SIG-M5 (cell line): ENCODE data around the gene TEX50.
"Not testable (repeated sequence)": the region's sequence is repeated elsewhere in the genome, so short reads cannot be mapped to it uniquely, and the experiment has no call there.

Source experiments
- DNase-seq: peaks from one replicate; lab custom pipeline; 2025; lab: John Stamatoyannopoulos, UW

The TEX50 gene, protein sequence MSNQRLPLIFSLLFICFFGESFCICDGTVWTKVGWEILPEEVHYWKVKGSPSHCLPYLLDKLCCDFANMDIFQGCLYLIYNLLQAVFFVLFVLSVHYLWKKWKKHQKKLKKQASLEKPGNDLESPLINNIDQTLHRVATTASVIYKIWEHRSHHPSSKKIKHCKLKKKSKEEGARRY

DNA sequence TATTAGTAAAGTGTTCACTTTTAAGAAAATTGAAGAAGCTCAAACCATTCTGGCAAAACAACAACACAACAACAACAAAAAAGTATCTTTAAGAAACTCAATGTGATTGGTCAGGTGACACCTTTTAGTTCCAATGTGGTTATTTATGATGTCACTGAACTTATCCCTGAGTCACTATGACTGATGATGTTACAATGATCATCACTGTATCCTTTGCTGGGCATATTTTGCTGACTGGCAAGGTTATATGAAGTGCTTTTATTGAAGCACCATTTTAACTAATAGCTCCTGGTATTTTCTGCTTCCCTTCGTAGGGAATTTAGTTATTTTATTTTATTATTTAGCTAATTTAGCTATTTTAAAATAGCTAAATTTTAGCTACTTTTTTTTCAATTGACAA is at the start of gene TEX50:
TSS of gene TEX50 (plus strand) at position 223 of the 400 bp plus-strand sequence. CDS start 184 bp downstream, outside the sequence.
- no peak for DNase-seq

DNA sequence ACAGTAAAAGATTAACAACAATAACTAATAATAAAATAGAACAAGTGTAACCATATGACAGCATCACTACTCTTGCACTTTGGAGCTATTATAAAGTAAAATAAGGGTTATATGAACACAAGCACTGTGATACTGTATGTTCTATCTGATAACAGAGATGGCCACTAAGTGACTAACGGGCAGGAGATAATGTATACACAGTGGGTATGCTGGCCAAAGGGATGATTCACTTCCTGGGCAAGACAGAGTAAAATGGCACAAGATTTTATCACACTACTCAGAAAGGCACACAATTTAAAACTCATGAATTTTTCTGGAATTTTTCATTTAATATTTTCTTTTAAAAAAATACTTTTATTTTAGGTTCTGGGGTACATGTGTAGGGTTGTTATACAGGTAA is 44.6 kb upstream of the TEX50 start:
- DNase-seq, result no peak

DNA sequence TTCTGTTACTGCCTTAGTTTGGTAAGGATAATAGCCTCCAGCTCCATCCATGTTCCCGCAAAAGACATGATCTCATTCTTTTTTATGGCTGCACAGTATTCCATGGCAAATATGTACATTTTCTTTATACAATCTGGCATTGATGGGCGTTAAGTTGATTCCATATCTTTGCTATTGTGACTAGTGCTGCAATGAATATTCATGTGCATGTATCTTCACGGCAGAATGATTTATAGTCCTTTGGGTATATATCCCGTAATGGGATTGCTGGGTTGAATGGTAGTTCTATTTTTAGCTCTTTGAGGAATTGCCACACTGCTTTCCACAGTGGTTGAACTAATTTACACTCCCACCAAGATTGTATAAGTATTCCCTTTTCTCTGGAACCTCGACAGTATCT is 44.0 kb upstream of the TEX50 start:
- not testable (repeated sequence) for DNase-seq

DNA sequence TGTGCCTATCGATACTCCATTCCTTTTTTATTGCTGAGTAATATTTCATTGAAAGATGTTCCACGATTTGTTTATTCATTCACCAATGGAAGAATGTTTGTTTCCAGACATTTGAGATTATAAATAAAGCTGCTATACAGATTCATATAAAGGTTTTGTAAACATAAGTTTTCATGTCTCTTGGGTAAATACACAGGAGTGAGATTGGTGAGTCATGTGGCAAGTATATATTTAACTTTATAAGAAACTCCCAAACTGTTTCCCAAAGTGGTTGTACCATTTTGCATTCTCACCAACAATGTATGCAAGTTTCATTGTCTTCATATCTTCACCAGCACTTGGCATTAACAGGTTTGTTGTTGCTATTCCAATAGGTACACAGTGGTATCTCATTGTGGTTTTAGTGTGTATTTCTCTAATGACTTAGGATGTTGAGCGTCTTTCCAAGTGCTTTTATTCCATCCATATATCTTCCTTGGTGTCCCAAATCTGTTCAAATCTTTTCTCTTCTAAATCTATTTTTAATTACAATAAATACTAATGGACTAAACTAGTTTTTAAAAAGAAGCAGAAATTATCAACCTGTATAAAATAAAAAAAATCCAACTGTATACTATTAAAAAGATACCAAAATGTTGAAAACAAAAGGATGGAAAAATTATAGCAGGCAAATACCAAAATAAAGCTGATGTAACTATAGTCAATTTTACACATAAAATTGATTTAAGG is 38.9 kb upstream of the TEX50 start:
- no peak for DNase-seq

- DNase-seq, result no peak
Observed at GRCh38 chr1:173601588-173601987, 33.5 kb upstream of the TEX50 start.

- peak; percentile 24 for DNase-seq
Observed at GRCh38 chr1:173603056-173603591, 32.0 kb upstream of the TEX50 start, which contains the start of gene SLC9C2. Gene SLC9C2, minus strand, starts transcription at chr1:173603072. Its CDS starts 1,296 bp downstream, at chr1:173601776.

DNA sequence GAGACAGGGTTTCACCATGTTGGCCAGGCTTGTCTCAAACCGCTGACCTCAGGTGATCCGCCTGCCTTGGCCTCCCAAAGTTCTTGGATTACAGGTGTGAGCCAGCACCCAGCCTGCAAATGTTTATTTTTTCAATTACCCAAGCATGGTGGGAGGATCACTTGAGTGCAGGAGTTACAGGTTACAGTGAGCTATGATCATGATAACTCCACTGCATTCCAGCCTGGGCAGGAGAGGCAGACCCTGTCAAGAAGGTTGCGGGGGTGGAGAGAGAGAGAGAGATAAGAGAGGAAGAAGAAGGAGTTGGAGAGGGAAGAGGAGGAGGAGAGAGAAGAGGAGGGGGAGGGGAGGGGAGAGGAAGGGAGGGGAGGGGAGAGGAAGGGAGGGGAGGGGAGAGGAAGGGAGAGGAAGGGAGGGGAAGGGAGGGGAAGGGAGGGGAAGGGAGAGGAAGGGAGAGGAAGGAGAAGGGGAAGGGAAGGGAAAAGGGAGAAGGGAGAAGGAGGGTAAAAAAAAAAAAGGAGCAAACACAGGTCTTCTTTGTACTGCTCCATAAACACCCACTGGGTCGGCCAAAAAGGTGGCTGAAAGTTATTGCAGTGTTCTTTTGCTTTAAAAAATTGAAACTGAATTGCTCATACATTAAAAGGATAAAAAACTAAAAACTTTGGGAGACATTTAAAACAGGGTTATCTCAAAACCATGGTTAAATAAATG is 26.5 kb upstream of the TEX50 start:
- DNase-seq, result no peak

GRCh38 chr1:173613086-173613485 is 22.1 kb upstream of the TEX50 start:
- DNase-seq, result not testable (repeated sequence)

DNA sequence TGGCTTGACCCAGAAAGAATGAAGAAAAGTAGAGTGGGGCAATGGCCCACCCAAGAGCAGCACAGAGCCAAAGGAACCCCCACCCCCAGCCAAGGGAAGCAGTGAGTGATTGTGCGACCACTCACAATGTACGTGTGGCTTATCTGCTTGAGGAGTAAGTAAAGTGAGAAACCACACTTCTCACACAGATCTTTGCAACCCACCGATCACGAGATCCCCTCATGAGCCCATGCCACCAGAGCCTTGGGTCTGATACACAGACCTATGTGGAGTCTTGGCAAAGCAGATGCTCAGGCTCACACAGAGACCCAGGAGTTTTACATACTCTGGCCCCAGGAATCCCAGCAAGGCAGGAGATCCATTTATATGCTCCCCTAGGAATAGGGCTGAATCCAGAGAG is 18.3 kb upstream of the TEX50 start:
- DNase-seq, result no peak

DNA sequence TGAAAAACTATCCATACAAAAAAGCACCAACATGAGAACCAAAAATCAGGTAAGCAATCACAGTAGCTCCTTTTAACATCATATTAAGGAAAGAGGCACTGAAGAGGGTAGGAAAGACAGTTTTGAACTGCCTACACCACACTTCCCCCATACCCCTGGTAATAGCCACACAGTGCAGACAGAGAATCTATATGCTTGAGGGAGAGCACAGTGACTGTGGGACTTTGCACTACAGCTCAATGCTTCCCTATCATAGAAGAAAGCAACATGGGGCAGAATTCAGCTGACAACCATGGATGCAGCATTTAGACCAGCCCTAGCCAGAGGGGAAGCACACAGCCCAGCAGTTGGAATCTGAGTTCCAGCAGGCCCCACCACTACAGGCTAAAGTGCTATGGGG is 7.9 kb upstream of the TEX50 start:
- DNase-seq, result no peak

- DNase-seq, result no peak
Observed at GRCh38 chr1:173628888-173629287, 6.2 kb upstream of the TEX50 start.

DNA sequence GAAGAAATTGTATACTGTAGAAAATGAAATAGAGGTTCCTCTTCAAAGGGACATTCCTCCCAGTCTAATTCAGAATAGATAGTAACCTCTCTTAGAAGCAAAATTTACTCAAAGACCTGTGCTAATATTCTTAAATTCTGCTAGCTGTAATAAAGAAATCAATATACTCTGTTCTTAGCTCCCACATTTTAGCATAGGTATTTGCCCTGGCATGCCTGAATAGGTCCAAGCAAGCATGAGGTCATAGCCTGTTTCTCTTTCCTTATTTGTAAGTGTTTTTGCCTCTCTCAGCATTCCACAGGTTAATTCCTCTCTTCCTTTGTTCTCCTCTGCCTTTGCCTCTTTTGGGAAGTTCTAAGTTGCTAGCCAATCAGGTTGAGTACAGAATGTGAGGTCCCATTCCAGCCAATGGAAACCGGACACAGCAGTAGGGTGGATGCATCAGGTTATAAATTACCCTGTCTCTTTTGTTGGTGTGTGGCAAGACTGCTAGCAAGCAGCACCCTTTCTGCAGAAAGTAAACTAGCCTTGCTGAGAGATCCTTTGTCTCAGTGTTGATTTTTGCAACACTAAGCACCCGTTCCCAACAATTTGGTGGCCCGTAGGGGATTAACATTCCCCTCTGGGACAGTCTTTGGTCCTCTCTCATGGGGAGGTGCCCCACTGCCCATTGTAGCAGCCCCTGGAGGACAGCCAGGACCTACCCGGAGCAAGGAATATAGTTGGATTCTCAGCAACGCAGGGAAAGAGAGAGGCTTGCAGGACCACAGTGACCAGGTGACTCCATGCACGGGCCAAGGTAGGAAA is 2.3 kb downstream of the TEX50 start:
- DNase-seq, result not testable (repeated sequence)

GRCh38 chr1:173638043-173639021 is 3.2 kb downstream of the TEX50 start:
- DNase-seq, result no peak

DNA sequence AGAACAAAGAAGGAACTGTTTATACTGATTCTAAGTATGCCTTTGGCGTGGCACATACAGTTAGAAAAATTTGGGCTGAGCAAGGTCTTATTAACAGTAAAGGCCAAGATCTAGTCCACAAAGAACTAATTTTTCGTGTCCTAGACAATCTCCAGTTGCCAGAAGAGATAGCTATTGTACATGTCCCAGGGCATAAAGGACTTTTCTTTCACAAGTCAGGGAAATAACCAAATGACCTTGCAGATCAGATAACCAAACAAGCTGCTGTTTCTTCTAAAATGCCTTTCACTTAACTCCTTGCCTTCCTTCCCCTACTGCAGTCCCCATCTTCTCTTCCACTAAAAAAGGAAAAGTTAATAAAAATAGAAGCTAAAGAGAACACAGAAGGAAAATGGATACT is 4.0 kb downstream of the TEX50 start:
- DNase-seq, result no peak

GRCh38 chr1:173642450-173643139 is 7.5 kb downstream of the TEX50 start:
- DNase-seq, result not testable (repeated sequence)

DNA sequence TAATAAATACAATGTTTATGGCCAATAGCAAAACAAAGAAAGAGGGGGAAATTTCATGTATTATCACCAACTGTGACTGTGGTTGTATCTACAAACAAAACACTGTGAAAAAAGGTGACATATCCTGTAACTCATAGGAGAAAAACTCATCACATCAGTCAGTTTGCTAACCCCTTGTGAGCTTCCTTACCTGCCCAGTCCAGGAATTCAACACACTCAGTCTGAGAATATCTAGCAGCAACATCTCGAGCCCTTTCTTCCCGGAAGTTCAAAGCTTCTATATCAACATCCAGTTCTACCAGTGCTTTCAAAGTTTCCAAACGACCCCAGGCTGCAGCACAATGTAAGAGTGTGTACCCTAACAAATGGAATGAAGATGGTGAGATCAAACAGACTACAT is 11.5 kb downstream of the TEX50 start:
- no peak for DNase-seq

DNA sequence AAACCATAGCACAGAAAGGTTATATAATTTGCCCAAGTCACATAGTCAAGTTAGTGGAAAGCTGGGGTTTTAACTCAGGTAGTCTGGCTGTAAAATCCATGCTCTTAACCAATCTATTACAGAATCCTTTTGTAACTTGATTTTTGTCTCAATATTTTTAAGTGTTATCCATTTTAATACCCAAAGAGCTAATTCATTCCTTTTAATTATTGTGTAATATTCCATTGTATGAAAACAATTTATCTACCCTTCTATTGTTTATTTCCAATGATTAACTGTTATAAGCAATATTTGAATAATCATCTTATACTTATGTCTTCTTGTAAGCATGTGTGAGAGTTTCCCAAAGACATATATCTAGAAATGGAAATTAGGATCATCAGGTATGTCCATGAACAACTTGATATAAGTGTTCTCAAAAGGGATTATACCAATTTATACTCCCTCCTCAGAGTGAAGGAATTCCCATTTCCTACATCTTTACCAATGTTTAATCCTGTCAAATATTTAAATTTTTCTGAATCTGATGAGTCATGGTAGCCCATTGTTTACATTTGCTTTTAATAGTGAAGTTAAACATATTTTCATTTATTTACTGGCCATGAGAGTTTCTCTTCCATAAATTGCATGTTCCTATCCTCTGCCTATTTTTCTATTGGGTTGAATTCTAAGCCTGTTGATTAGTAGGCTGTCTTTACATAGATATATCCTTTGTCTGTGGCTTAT is 13.9 kb downstream of the TEX50 start:
- DNase-seq, result no peak

DNA sequence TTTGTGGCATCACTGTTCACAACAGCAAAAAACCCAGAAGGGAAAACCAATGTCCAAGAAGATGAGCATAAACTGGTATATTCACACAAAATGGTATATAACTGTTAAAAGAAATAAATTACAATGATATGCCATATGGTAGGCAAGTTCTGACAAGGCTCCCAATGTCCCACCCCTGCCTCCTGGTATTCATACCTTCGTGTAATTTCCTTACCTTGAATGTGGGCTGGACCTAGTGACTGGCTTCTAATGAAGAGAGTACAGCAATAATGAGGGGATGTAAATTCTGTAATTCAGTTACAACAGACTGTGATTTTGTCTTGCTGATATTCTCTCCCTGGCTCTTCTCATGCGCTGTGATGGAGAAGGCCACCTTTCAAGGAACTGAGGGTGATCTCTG is 25.2 kb downstream of the TEX50 start:
- DNase-seq, result no peak

- no peak for DNase-seq
Observed at GRCh38 chr1:173661271-173661670, 26.1 kb downstream of the TEX50 start.
